Retinal pigment epithelial cell (primary cell): ENCODE results near the gene HSF2BP.

ENCODE experiments used
- DNase-seq: peaks from one replicate; pipeline ENCODE4 v3.0.0-alpha.2; 2010; ENCODE audit warnings: low read depth
- H3K4me3 ChIP-seq: 2 replicates; pipeline ENCODE4 v1.5.1; 2011; ENCODE audit warnings: mild to moderate bottlenecking, low read length, control low read depth, moderate library complexity
- TF ChIP-seq, protein P1 (sequence below): conservative IDR thresholded peaks from 2 replicates; pipeline ENCODE4 v1.5.1; 2011; ENCODE audit warnings: low read depth, low read length, control low read depth, inconsistent platforms

The HSF2BP gene

GRCh38 chr21:43691801-43692200, 32.5 kb upstream of the HSF2BP start:
- TF ChIP-seq, protein P1, sequence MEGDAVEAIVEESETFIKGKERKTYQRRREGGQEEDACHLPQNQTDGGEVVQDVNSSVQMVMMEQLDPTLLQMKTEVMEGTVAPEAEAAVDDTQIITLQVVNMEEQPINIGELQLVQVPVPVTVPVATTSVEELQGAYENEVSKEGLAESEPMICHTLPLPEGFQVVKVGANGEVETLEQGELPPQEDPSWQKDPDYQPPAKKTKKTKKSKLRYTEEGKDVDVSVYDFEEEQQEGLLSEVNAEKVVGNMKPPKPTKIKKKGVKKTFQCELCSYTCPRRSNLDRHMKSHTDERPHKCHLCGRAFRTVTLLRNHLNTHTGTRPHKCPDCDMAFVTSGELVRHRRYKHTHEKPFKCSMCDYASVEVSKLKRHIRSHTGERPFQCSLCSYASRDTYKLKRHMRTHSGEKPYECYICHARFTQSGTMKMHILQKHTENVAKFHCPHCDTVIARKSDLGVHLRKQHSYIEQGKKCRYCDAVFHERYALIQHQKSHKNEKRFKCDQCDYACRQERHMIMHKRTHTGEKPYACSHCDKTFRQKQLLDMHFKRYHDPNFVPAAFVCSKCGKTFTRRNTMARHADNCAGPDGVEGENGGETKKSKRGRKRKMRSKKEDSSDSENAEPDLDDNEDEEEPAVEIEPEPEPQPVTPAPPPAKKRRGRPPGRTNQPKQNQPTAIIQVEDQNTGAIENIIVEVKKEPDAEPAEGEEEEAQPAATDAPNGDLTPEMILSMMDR, result no peak
- no peak overlapping the region for H3K4me3 ChIP-seq
- no peak for DNase-seq

GRCh38 chr21:43691086-43691795, 32.0 kb upstream of the HSF2BP start:
- no peak for DNase-seq
- TF ChIP-seq, protein P1, result no peak
- H3K4me3 ChIP-seq, result no peak overlapping the region

DNA sequence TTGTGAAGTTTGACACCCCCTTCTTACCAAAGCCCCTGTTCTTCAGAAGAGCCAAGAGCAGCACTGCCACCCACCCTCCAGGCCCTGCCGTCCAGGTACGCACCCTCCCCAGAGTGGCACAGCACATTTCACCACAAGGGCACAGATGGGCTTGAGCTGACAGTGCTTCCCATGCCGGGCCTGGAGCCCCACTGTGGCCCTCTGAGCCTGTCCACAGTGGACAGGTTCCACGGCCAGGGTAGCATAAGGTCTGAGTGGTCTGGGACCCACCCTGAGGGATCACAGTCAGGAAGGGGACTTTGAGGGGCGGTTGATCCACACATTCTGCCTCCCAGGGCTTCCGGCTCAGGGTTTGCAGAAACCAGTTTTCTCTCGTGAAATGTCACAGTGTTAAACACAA, 31.1 kb upstream of the HSF2BP start:
- TF ChIP-seq, protein P1, result no peak
- DNase-seq, result no peak
- no peak overlapping the region for H3K4me3 ChIP-seq

- H3K4me3 ChIP-seq, result no peak overlapping the region
- TF ChIP-seq, protein P1, result no peak
- DNase-seq, result no peak
These were observed 30.5 kb upstream of the HSF2BP start for GRCh38 chr21:43689556-43690337.

- no peak overlapping the region for H3K4me3 ChIP-seq
- DNase-seq, result no peak
- TF ChIP-seq, protein P1, result no peak
These were observed 29.6 kb upstream of the HSF2BP start for GRCh38 chr21:43688906-43689305.

- H3K4me3 ChIP-seq, result no peak overlapping the region
- no peak for DNase-seq
These were observed 28.5 kb upstream of the HSF2BP start for GRCh38 chr21:43687566-43688399.

More at GRCh38 chr21:43687566-43688399, 28.5 kb upstream of the HSF2BP start:
- TF ChIP-seq, protein P1, result no peak
